VCaP (cell line): Measurements from ENCODE around the gene DDX25.

ENCODE experiments used
- H3K27ac ChIP-seq: fragments of 450-650 bp; 2 replicates; pipeline ENCODE4 v1.5.1; 2017
- TF ChIP-seq, protein P1 (sequence below): fragments of 450-650 bp; conservative IDR thresholded peaks from 2 replicates; pipeline ENCODE4 v1.5.1; 2017; ENCODE audit warnings: mild to moderate bottlenecking, moderate library complexity

DDX25 gene

DNA sequence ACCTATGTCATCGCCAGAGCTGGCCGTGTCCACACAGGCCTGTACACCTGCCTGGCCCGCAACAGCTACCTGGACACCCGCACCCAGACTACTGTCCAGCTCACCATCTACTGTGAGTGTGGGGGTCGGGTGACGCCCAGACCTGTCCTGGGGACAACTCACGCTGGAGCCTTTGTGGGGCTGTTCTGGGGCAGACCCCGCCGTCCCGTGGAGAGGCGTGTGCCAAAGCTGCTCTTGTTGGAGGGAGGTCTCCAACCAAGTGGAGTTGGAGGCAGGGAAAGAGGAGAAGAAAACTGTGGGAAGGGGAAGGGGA lies 45.8 kb downstream of the DDX25 start:
- TF ChIP-seq, protein P1, sequence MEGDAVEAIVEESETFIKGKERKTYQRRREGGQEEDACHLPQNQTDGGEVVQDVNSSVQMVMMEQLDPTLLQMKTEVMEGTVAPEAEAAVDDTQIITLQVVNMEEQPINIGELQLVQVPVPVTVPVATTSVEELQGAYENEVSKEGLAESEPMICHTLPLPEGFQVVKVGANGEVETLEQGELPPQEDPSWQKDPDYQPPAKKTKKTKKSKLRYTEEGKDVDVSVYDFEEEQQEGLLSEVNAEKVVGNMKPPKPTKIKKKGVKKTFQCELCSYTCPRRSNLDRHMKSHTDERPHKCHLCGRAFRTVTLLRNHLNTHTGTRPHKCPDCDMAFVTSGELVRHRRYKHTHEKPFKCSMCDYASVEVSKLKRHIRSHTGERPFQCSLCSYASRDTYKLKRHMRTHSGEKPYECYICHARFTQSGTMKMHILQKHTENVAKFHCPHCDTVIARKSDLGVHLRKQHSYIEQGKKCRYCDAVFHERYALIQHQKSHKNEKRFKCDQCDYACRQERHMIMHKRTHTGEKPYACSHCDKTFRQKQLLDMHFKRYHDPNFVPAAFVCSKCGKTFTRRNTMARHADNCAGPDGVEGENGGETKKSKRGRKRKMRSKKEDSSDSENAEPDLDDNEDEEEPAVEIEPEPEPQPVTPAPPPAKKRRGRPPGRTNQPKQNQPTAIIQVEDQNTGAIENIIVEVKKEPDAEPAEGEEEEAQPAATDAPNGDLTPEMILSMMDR = no peak
- H3K27ac ChIP-seq = no peak overlapping the region

DNA sequence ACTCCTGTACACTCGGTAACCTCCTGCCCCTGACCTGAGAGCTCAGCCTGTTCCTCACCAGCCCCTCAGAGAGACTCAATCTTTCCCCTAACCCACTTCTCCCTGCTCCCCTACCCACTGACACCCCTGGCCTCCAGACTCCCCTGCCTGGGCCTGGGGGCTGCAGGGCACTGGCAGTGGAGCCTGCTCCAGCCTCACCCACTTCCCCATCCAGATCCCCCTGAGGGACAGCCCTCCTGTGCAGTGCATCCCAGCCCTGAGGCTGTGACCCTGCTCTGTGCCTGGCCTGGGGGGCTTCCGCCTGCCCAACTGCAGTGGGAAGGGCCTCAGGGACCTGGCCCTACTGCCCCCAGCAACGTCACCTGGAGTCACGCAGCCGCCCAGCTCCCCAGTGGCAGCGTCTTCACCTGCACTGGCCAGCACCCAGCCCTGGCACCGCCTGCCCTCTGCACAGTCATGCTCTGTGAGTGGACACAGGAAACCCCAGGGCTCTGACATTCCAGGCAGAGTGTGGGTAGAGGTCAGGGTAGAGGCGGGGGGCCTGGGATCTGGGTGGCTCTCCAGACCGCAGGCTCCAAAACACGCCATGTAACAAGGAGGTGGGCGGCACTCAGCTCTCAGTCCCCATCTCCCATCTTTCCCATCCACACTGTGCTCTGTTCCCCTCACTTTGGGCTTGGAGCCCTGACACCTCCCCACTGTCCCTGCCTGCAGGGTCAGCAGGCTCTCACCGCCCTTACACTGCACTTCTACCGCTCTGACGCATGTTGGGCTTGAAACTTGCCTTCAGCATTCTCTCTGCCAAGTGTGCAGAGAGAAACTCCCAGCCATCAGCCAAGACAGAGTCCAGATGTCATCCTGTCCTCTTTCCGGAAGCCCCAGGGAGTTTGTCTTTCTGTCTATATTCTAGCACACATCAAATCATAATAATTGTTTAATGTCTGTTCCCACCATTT lies 46.7 kb downstream of the DDX25 start:
- H3K27ac ChIP-seq = peak overlapping the region; percentile 85
- TF ChIP-seq, protein P1 = no peak

DNA sequence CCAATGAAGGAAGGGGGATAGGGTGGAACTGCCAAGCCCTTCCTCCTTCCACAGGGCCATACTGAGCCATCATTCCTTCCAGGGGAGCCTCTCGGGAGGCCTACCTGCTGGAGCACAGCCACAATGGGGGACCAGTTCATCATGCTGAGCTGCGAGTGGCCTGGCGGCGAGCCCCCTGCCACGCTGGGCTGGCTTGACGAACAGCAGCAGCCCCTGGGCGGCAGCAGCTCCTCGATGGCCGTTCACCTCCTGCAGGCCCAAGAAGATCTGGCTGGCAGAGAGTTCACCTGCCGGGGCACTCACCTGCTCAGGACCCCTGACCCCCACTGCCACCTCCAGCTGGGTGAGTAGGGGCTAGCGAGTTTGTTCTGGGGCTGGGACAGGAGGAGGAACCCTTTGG lies 47.4 kb downstream of the DDX25 start:
- TF ChIP-seq, protein P1 = no peak

DNA sequence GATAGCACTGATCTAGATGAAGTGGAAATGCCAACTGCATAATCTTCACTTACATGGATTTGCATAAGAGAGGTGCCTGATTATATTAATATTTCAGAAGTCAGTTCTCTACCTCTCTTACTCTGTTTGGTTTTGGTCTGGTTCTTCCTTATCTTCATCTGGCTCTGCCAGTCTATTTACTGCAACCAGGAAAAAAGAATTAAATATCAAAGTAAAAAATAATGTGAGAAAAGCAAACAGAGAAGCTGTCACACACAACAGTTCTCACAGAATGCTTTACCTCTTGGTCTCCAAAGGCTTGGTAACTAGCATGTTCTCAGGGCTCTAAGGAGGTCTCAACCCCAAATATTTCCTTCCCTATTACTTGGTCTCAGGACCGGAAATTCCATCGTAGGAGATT lies 48.3 kb downstream of the DDX25 start:
- H3K27ac ChIP-seq = peak overlapping the region; percentile 85
- TF ChIP-seq, protein P1 = no peak

More for the DNA sequence above, 47.4 kb downstream of the DDX25 start:
- H3K27ac ChIP-seq = peak overlapping the region; percentile 85

DNA sequence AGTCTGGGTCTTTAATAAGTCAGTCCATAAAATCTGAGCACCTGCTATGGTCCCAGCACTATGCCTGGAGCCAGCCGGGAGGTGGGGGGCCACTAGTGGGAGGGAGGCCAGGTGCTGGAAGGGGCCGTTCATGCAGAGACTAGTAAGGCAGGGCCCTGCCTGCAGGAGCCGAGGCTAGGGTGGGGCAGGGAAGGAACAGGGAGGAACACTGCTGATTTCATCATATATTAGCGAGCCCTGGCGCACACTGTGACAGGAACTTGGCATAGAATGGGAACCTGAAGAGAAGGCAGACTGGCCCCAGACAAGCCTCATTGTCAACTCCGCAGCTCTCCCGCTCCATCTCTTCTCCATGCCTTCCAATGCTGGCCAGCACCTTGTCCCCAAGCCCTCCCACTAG lies 48.7 kb downstream of the DDX25 start:
- TF ChIP-seq, protein P1 = no peak

DNA sequence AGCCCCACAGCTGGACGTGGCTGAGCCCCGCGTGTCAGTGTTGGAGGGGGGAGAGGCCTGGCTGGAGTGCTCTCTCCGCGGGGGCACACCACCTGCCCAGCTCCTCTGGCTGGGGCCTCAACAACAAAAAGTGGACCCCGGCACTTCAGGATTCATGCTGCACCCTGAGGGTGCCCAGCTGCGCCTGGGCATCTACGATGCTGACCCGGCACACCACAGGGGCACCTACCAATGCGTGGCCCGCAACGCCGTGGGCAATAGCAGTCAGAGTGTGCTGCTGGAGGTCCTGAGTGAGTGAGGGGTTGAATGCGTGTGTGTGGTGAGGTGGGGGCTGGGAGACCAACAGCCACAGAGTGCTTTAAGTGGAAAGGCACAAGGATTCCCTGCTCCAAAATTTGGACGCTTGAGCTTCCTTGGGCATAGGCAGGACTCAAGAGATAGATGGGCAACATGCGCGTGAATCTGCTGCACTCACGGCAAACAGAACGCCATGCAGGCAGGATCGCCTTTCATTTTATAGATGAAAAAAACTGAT lies 49.2 kb downstream of the DDX25 start:
- peak overlapping the region; percentile 85 for H3K27ac ChIP-seq
- TF ChIP-seq, protein P1 = no peak

More for the DNA sequence above, 48.7 kb downstream of the DDX25 start:
- H3K27ac ChIP-seq = peak overlapping the region; percentile 85

DNA sequence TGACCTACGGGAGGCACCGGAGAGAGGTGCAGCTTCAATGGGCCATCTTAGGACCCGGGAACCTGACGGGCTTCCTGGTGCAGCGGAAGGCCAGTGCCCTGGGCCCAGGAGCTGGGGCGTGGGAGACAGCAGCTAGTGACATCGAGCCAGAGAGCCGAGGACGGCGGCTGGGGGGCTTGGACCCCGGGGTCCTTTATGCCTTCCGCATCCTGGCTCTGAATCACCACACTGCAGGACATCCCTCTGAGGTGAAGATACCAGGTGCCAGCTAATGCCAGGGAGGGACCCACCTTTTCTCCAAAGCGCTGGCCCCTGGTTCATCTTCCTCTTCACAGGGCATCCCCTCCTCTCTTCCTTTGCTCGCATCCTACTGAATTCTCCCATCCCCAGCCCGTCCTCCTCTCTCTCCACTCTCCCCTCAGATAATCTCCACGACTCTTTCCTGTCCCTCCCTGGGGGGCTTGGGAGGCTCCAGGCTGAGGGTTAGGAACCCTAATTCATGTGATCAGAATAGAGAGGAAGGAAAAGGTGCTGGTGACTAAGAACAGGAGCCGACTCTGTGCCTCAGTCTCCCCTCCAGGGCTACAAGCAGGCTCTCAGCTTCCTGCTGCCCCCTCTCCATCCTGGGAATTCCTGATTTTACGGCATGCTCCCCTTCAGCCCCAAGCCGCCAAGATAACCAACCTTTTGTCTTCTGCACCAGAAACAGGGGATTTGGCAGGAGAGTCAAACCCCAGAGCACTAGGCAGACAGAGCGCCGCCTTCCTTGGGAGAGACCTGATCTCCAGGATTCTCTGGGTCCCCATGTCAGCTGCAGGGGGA lies 50.0 kb downstream of the DDX25 start:
- peak overlapping the region; percentile 85 for H3K27ac ChIP-seq
- TF ChIP-seq, protein P1 = no peak
